GM18520 (cell line): ENCODE measurements around the gene OBP2A.

Experiments
- ATAC-seq: cut with Tn5 transposase; IDR thresholded peaks from one replicate; pipeline ENCODE4 v1.9.1; 2021; ENCODE audit not compliant: unreplicated experiment

The OBP2A gene

GRCh38 chr9:135575995-135576631 lies 30.2 kb downstream of the OBP2A start:
- ATAC-seq = no peak

GRCh38 chr9:135577256-135577655 lies 31.3 kb downstream of the OBP2A start:
- no peak for ATAC-seq

DNA sequence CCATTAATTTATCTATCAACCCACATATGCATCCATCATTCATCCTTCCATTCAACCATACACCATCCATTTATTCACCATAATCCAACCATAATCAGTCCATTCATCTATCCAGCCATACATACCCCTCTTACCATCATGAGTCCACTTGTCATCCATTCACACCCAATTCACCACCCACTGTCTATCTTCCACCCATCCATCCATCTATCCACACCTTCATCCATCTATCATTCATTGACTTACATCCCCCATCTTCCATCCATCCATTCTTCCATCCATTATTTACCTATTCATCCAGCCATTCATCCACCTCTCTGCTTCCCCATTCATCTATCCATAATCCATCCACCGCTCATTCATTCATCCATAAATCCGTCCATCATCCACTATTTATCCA lies 33.4 kb downstream of the OBP2A start:
- ATAC-seq = no peak

DNA sequence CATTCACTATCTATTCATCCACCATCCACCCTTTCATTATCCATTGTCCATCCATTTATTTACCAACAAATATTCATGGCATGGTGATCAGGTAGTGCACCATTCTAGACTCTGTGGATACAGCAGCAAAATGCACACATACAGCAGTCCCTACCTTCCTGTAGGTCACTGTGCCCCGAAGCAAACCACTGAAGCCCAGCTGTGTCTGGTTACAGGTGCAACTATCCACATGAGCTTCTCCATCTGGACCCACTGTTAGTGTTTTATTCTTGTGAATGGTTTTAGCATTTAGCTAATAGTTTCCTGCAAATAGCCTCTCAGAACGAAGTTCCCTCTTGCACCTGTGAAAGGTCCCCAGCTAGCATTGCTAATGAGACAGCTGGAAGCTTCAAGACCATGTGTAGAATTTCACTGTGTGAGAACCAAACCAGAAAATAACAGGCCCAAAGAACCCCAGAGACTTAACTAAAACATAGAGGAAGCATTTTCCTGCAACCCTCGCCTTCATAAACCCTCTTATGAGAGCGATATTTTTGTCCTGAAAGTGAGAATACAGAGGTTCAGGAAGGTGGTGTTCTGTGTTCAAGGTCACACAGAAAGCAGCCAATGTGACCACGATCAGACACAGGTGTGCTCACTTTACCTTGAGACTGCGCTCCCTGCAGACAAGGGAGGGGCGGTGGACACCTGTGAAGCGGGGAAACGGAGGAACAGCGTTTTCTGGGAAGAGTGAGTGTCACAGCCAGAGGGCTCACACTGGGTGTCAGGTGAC lies 34.1 kb downstream of the OBP2A start:
- no peak for ATAC-seq

- no peak for ATAC-seq
These were observed 34.9 kb downstream of the OBP2A start for GRCh38 chr9:135580664-135581380.

GRCh38 chr9:135581636-135582426 lies 35.9 kb downstream of the OBP2A start:
- no peak for ATAC-seq

GRCh38 chr9:135582541-135582940 lies 36.6 kb downstream of the OBP2A start:
- ATAC-seq = no peak

DNA sequence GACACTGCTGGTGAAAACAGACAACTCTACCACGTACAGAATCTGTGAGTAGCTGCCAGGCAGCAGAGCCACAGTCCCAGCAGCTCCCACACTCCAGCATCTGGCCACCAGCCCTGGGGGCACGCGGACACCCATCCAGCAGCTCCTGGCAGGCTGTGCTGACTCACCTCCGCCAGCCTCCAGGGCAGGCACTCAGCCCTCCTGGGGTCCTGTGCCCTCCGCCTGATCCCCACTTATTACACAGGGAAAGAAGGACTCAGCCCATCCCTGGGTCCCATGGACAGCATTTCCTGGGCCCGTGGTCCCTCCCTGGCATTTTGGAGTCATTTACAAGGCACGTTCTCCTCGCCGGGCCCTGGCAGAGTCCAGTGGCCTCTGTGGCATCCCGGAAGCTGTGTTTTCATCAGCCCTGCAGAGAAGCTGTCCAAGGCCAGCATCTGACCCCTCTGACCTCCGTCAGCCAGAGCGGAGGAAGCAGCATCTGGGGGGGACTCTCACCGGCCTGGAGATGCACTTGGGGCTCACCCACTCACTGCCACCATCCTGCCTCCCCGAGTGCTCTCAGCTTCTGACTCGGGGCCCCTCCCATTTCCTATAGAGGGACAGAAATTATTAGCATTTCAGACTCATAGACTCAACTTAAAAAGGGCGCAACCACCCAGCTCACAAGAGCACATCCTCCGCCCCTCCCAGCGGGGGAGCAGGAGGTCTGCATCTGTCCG lies 37.2 kb downstream of the OBP2A start:
- no peak for ATAC-seq

DNA sequence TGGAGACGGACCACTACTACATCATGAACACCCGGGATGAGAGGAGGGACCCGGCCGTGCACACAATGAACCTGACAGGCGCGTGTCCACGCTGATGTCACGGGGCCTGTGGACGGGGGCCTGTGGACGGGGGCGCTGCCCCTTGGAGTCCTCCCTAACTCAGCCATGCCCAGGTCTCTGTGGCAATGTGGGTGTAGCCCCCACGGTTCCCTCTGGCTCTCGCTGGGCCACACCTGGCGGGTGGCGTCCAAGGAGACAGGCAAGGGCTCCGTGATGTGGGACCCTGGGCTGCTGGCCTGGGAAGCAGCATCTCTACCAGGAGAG lies 37.7 kb downstream of the OBP2A start:
- ATAC-seq = no peak

DNA sequence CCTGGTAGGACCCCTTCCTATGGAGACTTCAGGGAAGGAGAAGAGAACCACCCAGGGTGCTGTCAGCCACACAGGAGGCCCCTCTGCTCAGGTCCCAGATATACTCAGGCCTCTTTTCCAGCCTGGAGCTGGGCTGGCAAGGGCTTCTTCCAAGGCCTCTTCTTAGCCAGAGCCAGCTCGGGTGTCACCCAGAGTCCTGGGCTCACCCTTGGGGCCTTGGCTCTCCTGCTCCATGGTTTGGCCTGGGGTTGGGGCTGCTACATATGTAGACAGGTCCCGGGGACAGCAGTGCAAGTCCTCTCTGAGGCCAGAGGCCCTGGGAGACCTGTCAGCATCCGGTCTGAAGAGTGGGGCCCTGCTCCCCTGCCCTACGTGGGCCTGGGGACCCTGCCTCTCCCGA lies 38.4 kb downstream of the OBP2A start:
- ATAC-seq = no peak

GRCh38 chr9:135584934-135585333 lies 39.0 kb downstream of the OBP2A start:
- ATAC-seq = no peak

- no peak for ATAC-seq
These were observed 40.7 kb downstream of the OBP2A start for GRCh38 chr9:135586601-135587109.

DNA sequence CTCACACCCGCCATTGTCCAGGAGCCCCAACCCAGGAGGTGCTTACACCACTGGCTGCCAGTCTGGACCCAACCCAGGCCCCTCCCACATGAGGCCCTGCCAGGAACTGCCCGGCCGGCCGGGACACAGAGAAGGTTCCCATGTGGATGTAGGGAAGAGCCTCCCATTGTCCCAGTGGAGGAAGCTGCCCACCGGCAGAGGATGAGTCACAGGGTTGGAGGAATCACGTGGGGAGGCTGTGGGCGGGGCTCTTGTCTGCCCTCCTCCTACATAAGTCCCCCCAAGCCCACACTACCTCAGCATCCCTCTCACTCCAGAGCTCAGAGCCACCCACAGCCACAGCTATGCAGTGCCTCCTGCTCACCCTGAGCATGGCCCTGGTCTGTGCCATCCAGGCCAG lies 41.7 kb downstream of the OBP2A start:
- no peak for ATAC-seq

DNA sequence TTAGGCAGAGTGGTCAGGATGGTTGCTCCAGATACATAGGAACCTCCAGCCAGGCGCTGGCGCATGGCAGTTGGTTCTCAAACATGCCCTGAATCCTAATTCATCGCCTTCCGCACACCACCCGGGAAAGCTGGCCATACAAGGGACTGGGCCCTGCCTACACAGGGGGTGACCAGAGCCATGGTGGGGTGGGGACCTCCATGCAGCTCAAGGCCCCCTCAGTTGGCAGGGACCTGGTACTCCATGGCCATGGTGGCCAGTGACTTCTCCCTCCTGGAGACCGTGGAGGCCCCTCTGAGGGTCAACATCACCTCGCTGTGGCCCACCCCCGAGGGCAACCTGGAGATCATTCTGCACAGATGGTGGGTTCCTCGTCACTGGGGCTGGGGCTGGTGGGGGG lies 42.4 kb downstream of the OBP2A start:
- no peak for ATAC-seq

DNA sequence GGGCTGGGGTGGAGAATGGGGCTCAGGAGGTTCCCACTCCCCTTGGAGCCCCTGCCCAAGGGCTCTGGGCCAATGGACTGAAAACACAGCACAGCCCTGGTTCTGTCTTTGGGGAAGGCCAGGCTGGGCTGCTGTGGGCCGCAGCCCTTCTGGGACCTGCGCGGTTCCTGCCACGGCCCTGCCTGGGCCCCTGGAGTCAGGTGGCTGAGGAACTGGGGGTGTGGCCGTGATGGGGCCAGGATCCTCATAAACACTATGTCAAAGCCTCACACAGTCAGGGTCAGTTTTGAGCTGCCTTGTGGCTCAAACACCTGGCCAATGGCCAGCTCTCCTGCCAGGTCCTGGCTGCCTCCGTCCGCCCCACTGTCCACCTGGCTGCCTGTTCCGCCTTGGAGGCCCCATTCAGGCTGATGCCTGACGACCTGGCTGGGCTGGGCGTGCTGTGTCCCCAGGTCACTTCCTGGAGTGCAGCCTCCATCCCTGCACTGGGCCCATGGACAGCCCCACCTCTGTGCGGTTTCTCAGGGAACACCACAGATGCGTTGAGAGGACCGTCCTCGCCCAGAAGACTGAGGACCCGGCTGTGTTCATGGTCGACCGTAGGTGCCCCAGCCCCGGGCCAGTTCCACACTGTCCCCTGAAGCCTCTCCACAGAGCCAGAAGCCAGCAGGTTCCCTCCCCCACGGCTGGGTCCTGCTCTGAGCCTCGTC lies 43.1 kb downstream of the OBP2A start:
- no peak for ATAC-seq

DNA sequence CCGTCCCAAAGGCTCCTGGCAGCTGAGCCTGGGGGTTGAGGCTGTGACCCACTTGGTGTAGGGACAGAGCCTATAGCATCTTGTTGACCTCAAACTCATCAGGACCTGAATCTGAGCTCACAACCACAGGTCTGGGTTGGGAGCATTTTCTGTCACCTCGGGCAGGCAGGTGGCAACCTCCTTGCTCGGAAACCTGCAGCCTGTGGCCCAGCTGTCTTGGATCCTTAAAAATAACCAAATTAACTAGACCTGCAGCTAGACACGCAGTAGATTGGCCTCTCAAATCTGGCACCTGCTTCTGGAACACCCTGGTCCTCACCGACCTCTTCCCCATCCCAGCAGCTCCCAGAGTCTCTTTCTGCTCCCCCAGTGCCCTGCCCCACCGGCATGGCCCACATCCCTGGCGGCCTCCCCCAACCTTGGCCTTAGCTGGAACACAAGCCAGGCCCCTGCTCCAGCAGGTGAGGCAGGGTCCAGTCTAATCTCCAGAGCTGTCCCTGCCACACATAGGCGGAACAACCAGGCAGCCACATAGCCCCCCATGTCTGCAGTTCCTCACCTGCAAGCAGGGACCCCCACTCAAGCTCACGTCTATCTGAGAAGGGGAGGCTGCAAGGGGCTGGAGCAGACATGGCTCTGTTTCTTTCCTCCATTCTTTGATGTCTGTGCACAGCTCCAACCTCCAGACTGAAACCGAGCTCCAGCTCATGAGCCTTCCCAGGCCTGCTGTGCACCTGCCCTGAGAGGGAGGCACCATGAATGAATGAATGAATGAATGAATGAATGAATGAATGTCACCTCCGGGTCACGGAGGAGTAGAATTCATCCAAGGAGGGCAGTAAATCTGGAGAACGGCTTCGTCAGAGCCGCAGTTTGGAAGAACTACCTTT lies 43.9 kb downstream of the OBP2A start:
- ATAC-seq = no peak

GRCh38 chr9:135590486-135591079 lies 44.7 kb downstream of the OBP2A start:
- ATAC-seq = no peak

DNA sequence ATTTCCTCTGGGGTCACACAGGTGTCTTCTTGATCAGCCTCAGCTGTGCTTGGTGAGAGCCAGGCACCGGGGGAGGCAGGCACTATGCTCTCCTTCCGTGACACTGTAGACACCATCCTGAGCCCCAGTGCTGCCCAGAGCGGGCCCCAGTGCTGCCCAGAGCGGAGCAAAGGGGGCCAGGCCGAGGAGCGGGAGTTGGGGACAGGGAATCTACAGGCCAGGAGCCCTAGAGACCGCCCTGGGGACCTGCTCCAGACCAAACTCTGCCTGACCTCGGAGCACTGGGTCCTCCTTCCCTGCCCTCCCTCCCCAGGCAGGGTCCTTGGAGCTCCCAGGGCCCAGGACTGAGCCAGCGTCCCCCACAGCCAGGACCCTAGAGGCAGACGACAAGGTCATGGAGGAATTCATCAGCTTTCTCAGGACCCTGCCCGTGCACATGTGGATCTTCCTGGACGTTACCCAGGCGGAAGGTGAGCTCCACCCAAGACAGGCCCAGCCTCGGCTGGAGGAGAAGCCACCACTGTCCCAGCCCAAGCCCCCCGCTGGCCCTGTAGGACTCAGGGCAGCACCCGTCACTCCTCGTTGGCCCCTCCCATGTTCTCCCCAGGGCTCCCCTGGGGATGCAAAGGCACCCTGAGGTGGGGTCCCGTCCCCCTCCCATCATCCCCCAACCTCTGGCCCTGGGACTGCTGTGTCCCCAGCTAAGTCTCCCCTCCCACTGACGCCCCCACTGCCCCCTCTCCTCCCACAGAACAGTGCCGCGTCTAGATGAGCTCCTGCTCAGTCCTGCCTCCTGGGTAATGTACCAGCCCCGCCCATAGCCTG lies 45.8 kb downstream of the OBP2A start:
- no peak for ATAC-seq
